ENCODE data around the gene SNPH. TPM values are rescaled to one million over a fixed set of nuclear protein-coding genes. Genes with fewer than 3 reads are reported as not detected.

SNPH gene
- total RNA-seq, 1 donor from 2014 or later, result 0.43 TPM

- Histone ChIP-seq H3K79me2 (ENCODE audit: low read depth) (no peaks in the 10 kb centered on the region), H3K27ac (no peak overlapping the region), H3K36me3 (peaks cover 10% of the 10 kb centered on the region), H3K4me2 (no peak overlapping the region), H3K27me3 (no peaks in the 10 kb centered on the region), H3K9me3 (ENCODE audit: low read depth) (no peaks in the 10 kb centered on the region), H3F3A (ENCODE audit: low read depth) (no peaks in the 10 kb centered on the region), H3K9ac (no peak overlapping the region), H3K4me1 (no peaks in the 10 kb centered on the region), H3K4me3 (no peak overlapping the region), H4K20me1 (ENCODE audit: low read depth) (no peaks in the 10 kb centered on the region), H2AFZ (replicated peaks) (no peak overlapping the region)
- Mint-ChIP-seq H3K27me3 (ENCODE audit: insufficient read depth, low read depth) (no peaks in the 10 kb centered on the region), H3K4me1 (no peaks in the 10 kb centered on the region), H3K36me3 (peaks cover 39% of the 10 kb centered on the region), H3K4me3 (no peak overlapping the region), H3K27ac (no peak overlapping the region), H3K9me3 (peaks cover 37% of the 10 kb centered on the region)
- TF ChIP-seq EZH2phosphoT487 (IDR thresholded peaks at IDR 0.05) (no peak), EZH2 (IDR thresholded peaks at IDR 0.05) (no peak)
- TF ChIP-seq, protein P1, sequence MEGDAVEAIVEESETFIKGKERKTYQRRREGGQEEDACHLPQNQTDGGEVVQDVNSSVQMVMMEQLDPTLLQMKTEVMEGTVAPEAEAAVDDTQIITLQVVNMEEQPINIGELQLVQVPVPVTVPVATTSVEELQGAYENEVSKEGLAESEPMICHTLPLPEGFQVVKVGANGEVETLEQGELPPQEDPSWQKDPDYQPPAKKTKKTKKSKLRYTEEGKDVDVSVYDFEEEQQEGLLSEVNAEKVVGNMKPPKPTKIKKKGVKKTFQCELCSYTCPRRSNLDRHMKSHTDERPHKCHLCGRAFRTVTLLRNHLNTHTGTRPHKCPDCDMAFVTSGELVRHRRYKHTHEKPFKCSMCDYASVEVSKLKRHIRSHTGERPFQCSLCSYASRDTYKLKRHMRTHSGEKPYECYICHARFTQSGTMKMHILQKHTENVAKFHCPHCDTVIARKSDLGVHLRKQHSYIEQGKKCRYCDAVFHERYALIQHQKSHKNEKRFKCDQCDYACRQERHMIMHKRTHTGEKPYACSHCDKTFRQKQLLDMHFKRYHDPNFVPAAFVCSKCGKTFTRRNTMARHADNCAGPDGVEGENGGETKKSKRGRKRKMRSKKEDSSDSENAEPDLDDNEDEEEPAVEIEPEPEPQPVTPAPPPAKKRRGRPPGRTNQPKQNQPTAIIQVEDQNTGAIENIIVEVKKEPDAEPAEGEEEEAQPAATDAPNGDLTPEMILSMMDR (IDR thresholded peaks at IDR 0.05), result no peak
- DNase-seq (ENCODE audit: low spot score), result no peak
Observed at GRCh38 chr20:1346315-1346969, 80.3 kb downstream of the SNPH start.

DNA sequence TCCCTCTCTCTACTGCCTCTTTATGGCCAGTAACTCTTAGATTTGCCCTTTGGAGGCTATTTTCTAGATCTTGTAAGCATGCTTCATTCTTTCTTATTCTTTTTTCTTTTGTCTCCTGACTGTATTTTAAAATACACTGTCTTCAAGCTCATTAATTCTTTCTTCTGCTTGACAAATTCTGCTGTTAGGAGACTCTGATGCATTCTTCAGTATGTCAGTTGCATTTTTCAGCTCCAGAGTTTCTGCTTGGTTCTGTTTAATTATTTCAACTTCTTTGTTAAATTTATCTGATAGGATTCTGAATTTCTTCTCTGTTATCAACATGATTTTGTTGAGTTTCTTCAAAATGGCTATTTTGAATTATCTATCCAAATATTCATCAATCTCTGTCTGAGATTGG is 87.9 kb downstream of the SNPH start:
- Histone ChIP-seq H3K4me2 (no peak overlapping the region), H3K27ac (no peak overlapping the region), H3K79me2 (ENCODE audit: low read depth) (peaks cover 9% of the 10 kb centered on the region), H2AFZ (replicated peaks) (no peak overlapping the region), H3K4me3 (no peak overlapping the region), H3F3A (ENCODE audit: low read depth) (no peaks in the 10 kb centered on the region), H3K27me3 (no peaks in the 10 kb centered on the region), H4K20me1 (ENCODE audit: low read depth) (peaks cover 4% of the 10 kb centered on the region), H3K36me3 (peaks cover 14% of the 10 kb centered on the region), H3K4me1 (no peaks in the 10 kb centered on the region), H3K9me3 (ENCODE audit: low read depth) (no peaks in the 10 kb centered on the region), H3K9ac (no peak overlapping the region)
- Mint-ChIP-seq H3K36me3 (peaks cover 74% of the 10 kb centered on the region), H3K4me3 (no peak overlapping the region), H3K4me1 (no peaks in the 10 kb centered on the region), H3K27me3 (ENCODE audit: insufficient read depth, low read depth) (no peaks in the 10 kb centered on the region), H3K27ac (no peak overlapping the region), H3K9me3 (peaks cover 38% of the 10 kb centered on the region)
- no peak for DNase-seq (ENCODE audit: low spot score)
- TF ChIP-seq EZH2phosphoT487 (IDR thresholded peaks at IDR 0.05), result no peak
- no peak for TF ChIP-seq EZH2 (IDR thresholded peaks at IDR 0.05)
- TF ChIP-seq, protein P1 (IDR thresholded peaks at IDR 0.05), result no peak

GRCh38 chr20:1357921-1358671 is 92.0 kb downstream of the SNPH start:
- no peak overlapping the region for H3K27ac Mint-ChIP-seq
- Histone ChIP-seq H3K9ac (no peak overlapping the region), H3K27ac (no peak overlapping the region), H3K4me1 (no peaks in the 10 kb centered on the region), H4K20me1 (ENCODE audit: low read depth) (peaks cover 16% of the 10 kb centered on the region), H3K36me3 (peaks cover 3% of the 10 kb centered on the region), H2AFZ (replicated peaks) (no peak overlapping the region), H3F3A (ENCODE audit: low read depth) (no peaks in the 10 kb centered on the region), H3K4me2 (no peak overlapping the region), H3K9me3 (ENCODE audit: low read depth) (no peaks in the 10 kb centered on the region), H3K4me3 (no peak overlapping the region), H3K27me3 (no peaks in the 10 kb centered on the region), H3K79me2 (ENCODE audit: low read depth) (peaks cover 6% of the 10 kb centered on the region)
- H3K36me3 Mint-ChIP-seq, result peaks cover 74% of the 10 kb centered on the region
- no peaks in the 10 kb centered on the region for H3K4me1 Mint-ChIP-seq
- H3K27me3 Mint-ChIP-seq (ENCODE audit: insufficient read depth, low read depth), result peaks cover 6% of the 10 kb centered on the region
- no peak overlapping the region for H3K4me3 Mint-ChIP-seq
- peaks cover 16% of the 10 kb centered on the region for H3K9me3 Mint-ChIP-seq
- DNase-seq (ENCODE audit: low spot score), result no peak
- TF ChIP-seq EZH2 (IDR thresholded peaks at IDR 0.05) (no peak), EZH2phosphoT487 (IDR thresholded peaks at IDR 0.05) (no peak)
- TF ChIP-seq, protein P1 (IDR thresholded peaks at IDR 0.05), result no peak

Other genes with a start within 250 kb of the SNPH start
- gene PSMF1, start 147.7 kb upstream of the SNPH start, total RNA-seq (ENCODE audit: low replicate concordance), result 34.0 and 56.0 TPM in 2 replicates
- gene TMEM74B, start 81.3 kb upstream of the SNPH start, total RNA-seq (ENCODE audit: low replicate concordance), result 2.5 and 4.2 TPM in 2 replicates
- not detected in 2 replicates for gene C20orf202, start 62.8 kb upstream of the SNPH start, total RNA-seq (ENCODE audit: low replicate concordance)
- gene RAD21L1, start 40.2 kb upstream of the SNPH start, total RNA-seq (ENCODE audit: low replicate concordance), result not detected in 2 replicates
- 1.6 and 6.6 TPM in 2 replicates for gene SDCBP2, start 62.8 kb downstream of the SNPH start, total RNA-seq (ENCODE audit: low replicate concordance)
- 128 and 135 TPM in 2 replicates for gene FKBP1A, start 126.8 kb downstream of the SNPH start, total RNA-seq (ENCODE audit: low replicate concordance)
- gene NSFL1C, start 200.6 kb downstream of the SNPH start, total RNA-seq (ENCODE audit: low replicate concordance), result 30.5 and 43.4 TPM in 2 replicates
- gene SIRPB2, start 225.1 kb downstream of the SNPH start, total RNA-seq (ENCODE audit: low replicate concordance), result not detected in 2 replicates

Measured in neural progenitor cell (in vitro differentiated cells).